Vagina (tissue), 2 donors: ENCODE data around the gene BSPRY. TPM values are rescaled to one million over a fixed set of nuclear protein-coding genes. Genes with fewer than 3 reads are reported as not detected.

ENCODE experiments used
- DNase-seq, 2 donors: peaks; one replicate each; pipeline ENCODE4 v3.0.0-alpha.2; 2017; ENCODE audit errors: extremely low spot score in 2 of 2
- H3K27ac ChIP-seq: fragments of 200-600 bp; sonication (generic); one replicate; pipeline ENCODE4 v1.5.1; 2019
- H3K27me3 ChIP-seq: fragments of 200-600 bp; sonication (generic); one replicate; pipeline ENCODE4 v1.5.1; 2019
- H3K36me3 ChIP-seq, 2 donors: fragments of 200-600 bp; sonication (generic); one replicate each; pipeline ENCODE4 v1.5.1; 2017 to 2019
- H3K4me1 ChIP-seq: fragments of 200-600 bp; sonication (generic); one replicate; pipeline ENCODE4 v1.5.1; 2019
- H3K4me3 ChIP-seq, 2 donors: fragments of 200-600 bp; sonication (generic); 1 replicate in 1 of 2; 2 replicates in 1 of 2; pipeline ENCODE4 v1.5.1; 2016 to 2019
- H3K9me3 ChIP-seq: fragments of 200-600 bp; sonication (generic); one replicate; pipeline ENCODE4 v1.5.1; 2019
- CTCF ChIP-seq, 3 experiments: fragments of 450-650 bp in 2 of 3; fragments of 200-600 bp in 1 of 3; sonication (generic) in 1 of 3; IDR thresholded peaks; one replicate each; pipeline ENCODE4 v1.5.1; 2017 to 2019; ENCODE audit warnings: antibody characterized with exemption in 3 of 3, mild to moderate bottlenecking in 2 of 3, moderate library complexity in 2 of 3
- POLR2A ChIP-seq, 2 donors: fragments of 450-650 bp; IDR thresholded peaks; one replicate each; pipeline ENCODE4 v1.6.1; 2017; ENCODE audit warnings: antibody characterized with exemption in 2 of 2, mild to moderate bottlenecking in 2 of 2, moderate library complexity in 2 of 2
- POLR2AphosphoS5 ChIP-seq, 2 donors: sonication (generic); formaldehyde crosslinking; IDR thresholded peaks; one replicate each; pipeline ENCODE4 v1.9.0; 2017; ENCODE audit warnings: antibody characterized with exemption in 2 of 2, mild to moderate bottlenecking in 2 of 2, low read depth in 1 of 2; ENCODE audit not compliant: insufficient read depth in 1 of 2
- intact Hi-C: fragments of 100-400 bp; cut with DNase I; formaldehyde crosslinking; loops from one replicate; pipeline ENCODE4 v1.15.1; 2023
- total RNA-seq: library from RNA; depleted of rRNA; stranded (reverse); fragments of >200 nt; gene quantifications from one replicate; pipeline ENCODE4 v1.2.3, GENCODE V29; 2016

The BSPRY gene
- total RNA-seq, result 3.9 TPM

GRCh38 chr9:113349445-113350094 lies at the start of gene BSPRY:
Gene BSPRY (plus strand): TSS chr9:113349541. CDS start chr9:113349580, 39 bp downstream.
- intact Hi-C loops, result no loop called here
- Histone ChIP-seq H3K4me1 (peaks cover 9% of the 10 kb centered on the region), H3K27me3 (peaks cover 5% of the 10 kb centered on the region), H3K36me3 (no peaks in the 10 kb centered on the region), H3K9me3 (no peaks in the 10 kb centered on the region), H3K4me3 (peak within 1 kb of the TSS; percentile 41 to 59), H3K27ac (no peak within 1 kb of the TSS)
- TF ChIP-seq CTCF (IDR thresholded peaks at IDR 0.05) (no peak), POLR2AphosphoS5 (IDR thresholded peaks at IDR 0.05; ENCODE audit: insufficient read depth in 1 of 2, low read depth in 1 of 2) (no peak)
- no peak for DNase-seq

GRCh38 chr9:113299800-113300292 lies 49.5 kb upstream of the BSPRY start:
- no peak overlapping the region for H3K4me3 ChIP-seq
- no peaks in the 10 kb centered on the region for H3K36me3 ChIP-seq
- intact Hi-C loops, result loop anchor here (5.0 kb wide), 1 partner anchor 633 kb away; no protein-coding TSS in a partner anchor
- TF ChIP-seq CTCF (IDR thresholded peaks at IDR 0.05) (no peak), POLR2AphosphoS5 (IDR thresholded peaks at IDR 0.05; ENCODE audit: insufficient read depth in 1 of 2, low read depth in 1 of 2) (no peak), POLR2A (IDR thresholded peaks at IDR 0.05) (no peak)
- DNase-seq, result no peak
- H3K4me1 ChIP-seq, result no peaks in the 10 kb centered on the region
- H3K9me3 ChIP-seq, result no peaks in the 10 kb centered on the region
- H3K27me3 ChIP-seq, result no peaks in the 10 kb centered on the region
- no peak overlapping the region for H3K27ac ChIP-seq

- intact Hi-C loops, result no loop called here
- DNase-seq, result no peak
Observed at GRCh38 chr9:113301548-113301947, 47.8 kb upstream of the BSPRY start.

GRCh38 chr9:113302792-113303418 lies 46.4 kb upstream of the BSPRY start, which contains the start of gene RNF183:
Gene RNF183 (minus strand): TSS chr9:113303376. CDS start chr9:113298184, 5,192 bp downstream.
- H3K9me3 ChIP-seq, result no peaks in the 10 kb centered on the region
- H3K27ac ChIP-seq, result no peak within 1 kb of the TSS
- intact Hi-C loops, result no loop called here
- H3K36me3 ChIP-seq, result no peaks in the 10 kb centered on the region
- no peak for DNase-seq
- H3K4me3 ChIP-seq, result no peak within 1 kb of the TSS
- no peaks in the 10 kb centered on the region for H3K4me1 ChIP-seq
- no peaks in the 10 kb centered on the region for H3K27me3 ChIP-seq
- no peak for TF ChIP-seq POLR2A (IDR thresholded peaks at IDR 0.05)
- TF ChIP-seq POLR2AphosphoS5 (IDR thresholded peaks at IDR 0.05; ENCODE audit: insufficient read depth in 1 of 2, low read depth in 1 of 2), result no peak
- no peak for TF ChIP-seq CTCF (IDR thresholded peaks at IDR 0.05)

More at GRCh38 chr9:113301548-113301947, 47.8 kb upstream of the BSPRY start:
- H3K4me1 ChIP-seq, result no peaks in the 10 kb centered on the region
- no peaks in the 10 kb centered on the region for H3K27me3 ChIP-seq
- TF ChIP-seq CTCF (IDR thresholded peaks at IDR 0.05) (no peak), POLR2A (IDR thresholded peaks at IDR 0.05) (no peak), POLR2AphosphoS5 (IDR thresholded peaks at IDR 0.05; ENCODE audit: insufficient read depth in 1 of 2, low read depth in 1 of 2) (no peak)
- no peaks in the 10 kb centered on the region for H3K36me3 ChIP-seq
- H3K4me3 ChIP-seq, result no peak overlapping the region
- H3K27ac ChIP-seq, result no peak overlapping the region
- H3K9me3 ChIP-seq, result no peaks in the 10 kb centered on the region

- intact Hi-C loops, result no loop called here
- no peak overlapping the region for H3K27ac ChIP-seq
- H3K4me3 ChIP-seq, result no peak overlapping the region
- no peaks in the 10 kb centered on the region for H3K36me3 ChIP-seq
- no peak for TF ChIP-seq CTCF (IDR thresholded peaks at IDR 0.05)
- TF ChIP-seq POLR2AphosphoS5 (IDR thresholded peaks at IDR 0.05; ENCODE audit: insufficient read depth in 1 of 2, low read depth in 1 of 2), result no peak
- TF ChIP-seq POLR2A (IDR thresholded peaks at IDR 0.05), result no peak
- H3K27me3 ChIP-seq, result no peaks in the 10 kb centered on the region
- H3K9me3 ChIP-seq, result no peaks in the 10 kb centered on the region
- no peak for DNase-seq
- no peaks in the 10 kb centered on the region for H3K4me1 ChIP-seq
Observed at GRCh38 chr9:113306566-113306965, 42.8 kb upstream of the BSPRY start.
